Prostate gland (tissue), 2 donors: ENCODE data around the gene SH2D4B. TPM values are rescaled to one million over a fixed set of nuclear protein-coding genes. Genes with fewer than 3 reads are reported as not detected.
"Not testable (repeated sequence)": the region's sequence is repeated elsewhere in the genome, so short reads cannot be mapped to it uniquely, and the experiment has no call there.

ENCODE experiments used
- DNase-seq: peaks from one replicate; pipeline ENCODE4 v3.0.0-alpha.2; 2019; ENCODE audit warnings: low spot score
- H3K27ac ChIP-seq, 2 donors: fragments of 200-600 bp; sonication (generic); 2 replicates each; pipeline ENCODE4 v1.5.1; 2017 to 2019
- H3K27me3 ChIP-seq: fragments of 200-600 bp; sonication (generic); replicated peaks from 2 replicates; pipeline ENCODE4 v1.5.1; 2019; ENCODE audit not compliant: insufficient read depth
- H3K36me3 ChIP-seq, 2 donors: fragments of 200-600 bp; sonication (generic); 1 replicate in 1 of 2; 2 replicates in 1 of 2; pipeline versions ENCODE4 v1.5.1 to v1.8.1; 2017 to 2019
- H3K4me1 ChIP-seq: fragments of 200-600 bp; sonication (generic); replicated peaks from 2 replicates; pipeline ENCODE4 v1.5.1; 2019
- H3K4me3 ChIP-seq, 2 donors: fragments of 200-600 bp; sonication (generic); 2 replicates each; pipeline ENCODE4 v1.5.1; 2017 to 2019
- H3K9me3 ChIP-seq: fragments of 200-600 bp; sonication (generic); 2 replicates; pipeline ENCODE4 v1.5.1; 2017
- POLR2A ChIP-seq: fragments of 450-650 bp; IDR thresholded peaks from one replicate; pipeline ENCODE4 v1.6.1; 2016; ENCODE audit warnings: antibody characterized with exemption, mild to moderate bottlenecking
- POLR2AphosphoS5 ChIP-seq: sonication (generic); formaldehyde crosslinking; IDR thresholded peaks from one replicate; pipeline ENCODE4 v1.6.1; 2017; ENCODE audit warnings: antibody characterized with exemption
- WGBS: methylation state at CpG from one replicate; pipeline ENCODE4 v1.1.5; 2018; 5-methylcytosine and 5-hydroxymethylcytosine counted together
- intact Hi-C: fragments of 100-400 bp; cut with DNase I; formaldehyde crosslinking; loops from one replicate; pipeline ENCODE4 v1.14.2; 2022
- total RNA-seq, 2 donors: library from RNA; depleted of rRNA; stranded (reverse); fragments of >200 nt; gene quantifications; one replicate each; pipeline ENCODE4 v1.1.0, GENCODE V29; 2016
- TF ChIP-seq, protein P1 (sequence below), 4 experiments: fragments of 200-600 bp in 2 of 4; fragments of 450-650 bp in 2 of 4; sonication (generic) in 2 of 4; IDR thresholded peaks; 1 replicate in 3 of 4; 2 replicates in 1 of 4; pipeline ENCODE4 v1.5.1; 2016 to 2019; ENCODE audit warnings: antibody characterized with exemption in 4 of 4, mild to moderate bottlenecking in 2 of 4, moderate library complexity in 2 of 4

SH2D4B gene
- total RNA-seq, 2 donors from 2014 or later, result 0.40 TPM; not detected in 1

GRCh38 chr10:80542652-80543318, 5.1 kb downstream of the SH2D4B start:
- intact Hi-C loops, result no loop called here
- 97% methylated on average over 19 of the region's 19 CpGs for WGBS
- Histone ChIP-seq H3K4me1 (no peaks in the 10 kb centered on the region), H3K9me3 (no peaks in the 10 kb centered on the region), H3K27ac (no peak overlapping the region), H3K4me3 (no peak overlapping the region), H3K27me3 (no peaks in the 10 kb centered on the region), H3K36me3 (no peaks in the 10 kb centered on the region)
- DNase-seq, result no peak
- no peak for TF ChIP-seq POLR2AphosphoS5
- no peak for TF ChIP-seq POLR2A
- TF ChIP-seq, protein P1, sequence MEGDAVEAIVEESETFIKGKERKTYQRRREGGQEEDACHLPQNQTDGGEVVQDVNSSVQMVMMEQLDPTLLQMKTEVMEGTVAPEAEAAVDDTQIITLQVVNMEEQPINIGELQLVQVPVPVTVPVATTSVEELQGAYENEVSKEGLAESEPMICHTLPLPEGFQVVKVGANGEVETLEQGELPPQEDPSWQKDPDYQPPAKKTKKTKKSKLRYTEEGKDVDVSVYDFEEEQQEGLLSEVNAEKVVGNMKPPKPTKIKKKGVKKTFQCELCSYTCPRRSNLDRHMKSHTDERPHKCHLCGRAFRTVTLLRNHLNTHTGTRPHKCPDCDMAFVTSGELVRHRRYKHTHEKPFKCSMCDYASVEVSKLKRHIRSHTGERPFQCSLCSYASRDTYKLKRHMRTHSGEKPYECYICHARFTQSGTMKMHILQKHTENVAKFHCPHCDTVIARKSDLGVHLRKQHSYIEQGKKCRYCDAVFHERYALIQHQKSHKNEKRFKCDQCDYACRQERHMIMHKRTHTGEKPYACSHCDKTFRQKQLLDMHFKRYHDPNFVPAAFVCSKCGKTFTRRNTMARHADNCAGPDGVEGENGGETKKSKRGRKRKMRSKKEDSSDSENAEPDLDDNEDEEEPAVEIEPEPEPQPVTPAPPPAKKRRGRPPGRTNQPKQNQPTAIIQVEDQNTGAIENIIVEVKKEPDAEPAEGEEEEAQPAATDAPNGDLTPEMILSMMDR (IDR thresholded peaks at IDR 0.05), result no peak

GRCh38 chr10:80543319-80543672, 5.6 kb downstream of the SH2D4B start:
- H3K36me3 ChIP-seq, H3K4me1 ChIP-seq, H3K27ac ChIP-seq, DNase-seq, H3K4me3 ChIP-seq, H3K9me3 ChIP-seq, H3K27me3 ChIP-seq, intact Hi-C loops: not testable (repeated sequence)
- WGBS, result 98% methylated on average over 25 of the region's 25 CpGs

DNA sequence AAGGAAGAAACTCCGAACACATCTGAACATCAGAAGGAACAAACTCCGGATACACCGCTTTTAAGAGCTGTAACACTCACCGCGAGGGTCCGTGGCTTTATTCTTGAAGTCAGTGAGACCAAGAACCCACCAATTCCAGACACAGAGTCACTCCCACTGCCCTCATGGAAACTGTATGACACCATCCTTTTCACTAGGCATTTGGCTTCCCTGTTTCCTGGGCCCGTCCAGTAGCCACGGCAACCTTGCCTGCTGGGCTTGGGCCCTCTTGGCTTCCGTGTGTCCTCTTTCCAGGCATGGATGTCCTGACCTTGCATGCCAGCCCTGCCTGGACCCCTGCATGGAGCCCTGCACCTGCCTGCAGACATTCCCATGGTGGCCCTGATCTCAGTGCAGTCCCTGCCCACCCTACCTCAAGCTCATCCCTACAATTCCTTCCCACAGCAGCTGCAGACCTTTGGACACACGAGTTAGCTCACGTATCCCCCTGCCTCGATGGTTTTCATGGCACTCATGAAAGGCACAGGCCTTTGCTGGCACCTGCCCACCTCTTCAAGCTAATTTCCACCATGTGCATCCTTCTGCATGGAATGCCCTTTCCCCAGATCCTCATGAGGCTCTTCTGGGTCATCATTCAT, 6.7 kb downstream of the SH2D4B start:
- DNase-seq, result no peak
- H3K27me3 ChIP-seq, result no peaks in the 10 kb centered on the region

DNA sequence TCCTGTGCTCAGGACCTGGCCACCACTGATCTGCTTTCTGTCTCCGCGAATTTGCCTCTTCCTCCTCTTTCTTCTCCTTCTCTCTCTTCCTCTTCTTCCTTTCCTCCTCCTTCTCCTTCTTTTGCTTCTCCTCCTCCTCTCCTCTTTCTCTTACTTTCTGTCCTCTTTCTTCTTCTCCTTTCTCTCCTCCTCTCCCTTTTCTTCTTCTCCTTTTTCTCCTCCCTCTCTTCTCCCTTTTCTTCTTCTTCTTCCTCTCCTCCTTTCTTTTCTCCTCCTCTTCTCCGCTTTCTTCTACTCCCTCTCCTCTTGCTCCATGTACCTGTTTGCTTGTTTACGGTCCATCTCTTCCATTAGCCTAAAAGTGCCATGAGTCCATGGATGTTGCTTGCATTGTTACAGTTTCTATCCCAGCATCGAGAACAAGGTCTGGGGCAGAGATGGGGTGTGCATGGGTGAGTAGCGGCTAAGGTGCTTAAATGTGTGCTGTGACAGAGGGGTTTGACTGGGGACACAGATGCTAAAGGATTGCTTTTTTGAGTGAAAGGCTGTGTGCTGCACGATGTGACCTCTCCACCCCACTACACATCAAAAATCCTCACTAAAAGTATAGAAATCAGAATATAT, 7.7 kb downstream of the SH2D4B start:
- intact Hi-C loops, result no loop called here
- no peaks in the 10 kb centered on the region for H3K27me3 ChIP-seq
- TF ChIP-seq, protein P1 (IDR thresholded peaks at IDR 0.05), result no peak
- no peak for TF ChIP-seq POLR2A
- no peaks in the 10 kb centered on the region for H3K9me3 ChIP-seq
- H3K27ac ChIP-seq, result no peak overlapping the region
- no peaks in the 10 kb centered on the region for H3K4me1 ChIP-seq
- WGBS, result 85% methylated on average over 7 of the region's 7 CpGs
- no peak for DNase-seq
- H3K36me3 ChIP-seq, result no peaks in the 10 kb centered on the region
- H3K4me3 ChIP-seq, result no peak overlapping the region

More for the DNA sequence above, 6.7 kb downstream of the SH2D4B start:
- TF ChIP-seq POLR2A (no peak), POLR2AphosphoS5 (no peak)
- TF ChIP-seq, protein P1 (IDR thresholded peaks at IDR 0.05), result no peak
- no peak overlapping the region for H3K4me3 ChIP-seq
- 84% methylated on average over 12 of the region's 12 CpGs for WGBS
- H3K27ac ChIP-seq, result no peak overlapping the region
- intact Hi-C loops, result no loop called here
- no peaks in the 10 kb centered on the region for H3K36me3 ChIP-seq
- no peaks in the 10 kb centered on the region for H3K4me1 ChIP-seq
- no peaks in the 10 kb centered on the region for H3K9me3 ChIP-seq

- no peak overlapping the region for H3K27ac ChIP-seq
- no peaks in the 10 kb centered on the region for H3K9me3 ChIP-seq
- H3K36me3 ChIP-seq, result no peaks in the 10 kb centered on the region
- TF ChIP-seq POLR2AphosphoS5 (no peak), POLR2A (no peak)
- TF ChIP-seq, protein P1 (IDR thresholded peaks at IDR 0.05), result no peak
- H3K4me3 ChIP-seq, result no peak overlapping the region
- no peaks in the 10 kb centered on the region for H3K4me1 ChIP-seq
- no peaks in the 10 kb centered on the region for H3K27me3 ChIP-seq
- intact Hi-C loops, result no loop called here
- no peak for DNase-seq
- 33% methylated on average over 5 of the region's 5 CpGs for WGBS
These were observed 14.5 kb downstream of the SH2D4B start for GRCh38 chr10:80552151-80552646.
